Measurements from ENCODE around the gene COA1.

DNA sequence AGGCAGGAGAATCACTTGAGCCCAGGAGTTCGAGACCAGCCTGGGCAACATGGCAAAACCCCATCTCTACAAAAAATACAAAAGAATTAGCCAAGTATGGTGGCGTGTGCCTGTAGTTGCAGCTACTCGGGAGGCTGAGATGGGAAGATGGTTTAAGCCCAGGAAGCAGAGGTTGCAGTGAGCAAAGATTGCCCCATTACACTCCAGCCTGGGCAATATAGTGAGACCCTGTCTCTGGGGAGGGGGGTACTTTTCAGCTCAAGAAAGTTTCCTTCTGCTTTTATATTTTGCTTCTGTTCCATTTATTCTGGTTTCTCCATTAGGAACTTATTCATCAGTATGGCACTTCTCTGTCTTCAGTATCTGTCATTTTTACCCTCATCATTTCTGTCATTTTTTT is 48.6 kb downstream of the COA1 start:
- TF ChIP-seq, protein P1, sequence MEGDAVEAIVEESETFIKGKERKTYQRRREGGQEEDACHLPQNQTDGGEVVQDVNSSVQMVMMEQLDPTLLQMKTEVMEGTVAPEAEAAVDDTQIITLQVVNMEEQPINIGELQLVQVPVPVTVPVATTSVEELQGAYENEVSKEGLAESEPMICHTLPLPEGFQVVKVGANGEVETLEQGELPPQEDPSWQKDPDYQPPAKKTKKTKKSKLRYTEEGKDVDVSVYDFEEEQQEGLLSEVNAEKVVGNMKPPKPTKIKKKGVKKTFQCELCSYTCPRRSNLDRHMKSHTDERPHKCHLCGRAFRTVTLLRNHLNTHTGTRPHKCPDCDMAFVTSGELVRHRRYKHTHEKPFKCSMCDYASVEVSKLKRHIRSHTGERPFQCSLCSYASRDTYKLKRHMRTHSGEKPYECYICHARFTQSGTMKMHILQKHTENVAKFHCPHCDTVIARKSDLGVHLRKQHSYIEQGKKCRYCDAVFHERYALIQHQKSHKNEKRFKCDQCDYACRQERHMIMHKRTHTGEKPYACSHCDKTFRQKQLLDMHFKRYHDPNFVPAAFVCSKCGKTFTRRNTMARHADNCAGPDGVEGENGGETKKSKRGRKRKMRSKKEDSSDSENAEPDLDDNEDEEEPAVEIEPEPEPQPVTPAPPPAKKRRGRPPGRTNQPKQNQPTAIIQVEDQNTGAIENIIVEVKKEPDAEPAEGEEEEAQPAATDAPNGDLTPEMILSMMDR (IDR thresholded peaks at IDR 0.05): no peak
- TF ChIP-seq EP300 (IDR thresholded peaks at IDR 0.05): no peak
- TF ChIP-seq POLR2A (IDR thresholded peaks at IDR 0.05; ENCODE audit: low read depth): no peak

Data from esophagus muscularis mucosa (tissue), 4 donors.